Activated naive CD4-positive, alpha-beta T cell treated with anti-CD3 and anti-CD28 coated beads for 36 hours (primary cell): ENCODE results near the gene C11orf68. TPM values are rescaled to one million over a fixed set of nuclear protein-coding genes. Genes with fewer than 3 reads are reported as not detected.

Experiments
- CTCF ChIA-PET: fragments of 350-600 bp; sonication (Branson Sonifier 250); formaldehyde crosslinking; loops from one replicate; lab custom pipeline; 2021; ENCODE audit warnings: antibody characterized with exemption; lab: Charles Lee
- DNase-seq: peaks from one replicate; pipeline ENCODE4 v3.0.0-alpha.2; 2020
- H3K27ac Mint-ChIP-seq: one replicate; pipeline ENCODE4 v1.8.0; 2021; ENCODE audit warnings: mild to moderate bottlenecking, mixed read lengths
- H3K27me3 Mint-ChIP-seq: one replicate; pipeline ENCODE4 v1.8.0; 2021; ENCODE audit warnings: low read depth, mixed read lengths
- H3K36me3 Mint-ChIP-seq: one replicate; pipeline ENCODE4 v1.8.0; 2021; ENCODE audit warnings: low read depth, mixed read lengths
- H3K4me1 Mint-ChIP-seq: one replicate; pipeline ENCODE4 v1.8.0; 2021; ENCODE audit warnings: low read depth, mixed read lengths
- H3K4me3 Mint-ChIP-seq: one replicate; pipeline ENCODE4 v1.8.0; 2021; ENCODE audit warnings: mild to moderate bottlenecking, moderate library complexity, mixed read lengths
- H3K9me3 Mint-ChIP-seq: one replicate; pipeline ENCODE4 v1.8.0; 2021; ENCODE audit warnings: mixed read lengths
- intact Hi-C: fragments of 100-400 bp; cut with micrococcal nuclease; formaldehyde crosslinking; loops from one replicate; pipeline ENCODE4 v1.15.1; 2023
- total RNA-seq, 2 experiments: library from RNA; stranded (reverse); gene quantifications; one replicate each; pipeline ENCODE4 v1.2.3, GENCODE V29; 2021

Gene C11orf68
- total RNA-seq, 2 experiments from 2014 or later = 20.0 to 21.9 TPM

- Mint-ChIP-seq H3K4me1 (peaks cover 17% of the 10 kb centered on the region), H3K4me3 (peak overlapping the region; percentile 87), H3K27me3 (no peaks in the 10 kb centered on the region), H3K27ac (peak overlapping the region; percentile 82), H3K9me3 (no peaks in the 10 kb centered on the region), H3K36me3 (no peaks in the 10 kb centered on the region)
- intact Hi-C loops = loop anchor here (2.0 kb wide), 2 partner anchors 15 kb away; partner anchors contain the start of genes CFL1 and FIBP
- peak; percentile 98 for DNase-seq
- CTCF ChIA-PET = interaction anchor here (0.8 to 1.7 kb wide), 7 partner anchors 10 to 57 kb away, joined by 3 to 31 read pairs (median 7); partner anchors contain the start of genes FIBP and MUS81
These were observed 45.3 kb downstream of the C11orf68 start for GRCh38 chr11:65873318-65874156.

GRCh38 chr11:65872586-65873317 lies 46.1 kb downstream of the C11orf68 start, which contains the start of gene EFEMP2:
EFEMP2 (minus strand) TSS chr11:65872800; CDS start chr11:65872354, 446 bp downstream.
- no peak for DNase-seq
- Mint-ChIP-seq H3K4me3 (peak within 1 kb of the TSS; percentile 87), H3K9me3 (no peaks in the 10 kb centered on the region), H3K27me3 (no peaks in the 10 kb centered on the region), H3K4me1 (peaks cover 15% of the 10 kb centered on the region), H3K36me3 (no peaks in the 10 kb centered on the region), H3K27ac (peak within 1 kb of the TSS; percentile 82)
- intact Hi-C loops = loop anchor here (2.0 kb wide), 2 partner anchors 14 to 16 kb away; partner anchors contain the start of genes CFL1 and FIBP
- CTCF ChIA-PET = interaction anchor here (0.6 to 5.0 kb wide), 3 partner anchors 13 to 103 kb away, joined by 3 to 57 read pairs (median 22); partner anchors contain the start of genes FIBP and MUS81

GRCh38 chr11:65871811-65872548 lies 46.9 kb downstream of the C11orf68 start:
- no peak overlapping the region for H3K27ac Mint-ChIP-seq
- DNase-seq = no peak
- intact Hi-C loops = loop anchor here (2.0 kb wide), 2 partner anchors 13 to 17 kb away; partner anchors contain the start of genes CFL1 and FIBP
- CTCF ChIA-PET = interaction anchor here (0.6 to 5.0 kb wide), 7 partner anchors 9 to 439 kb away, joined by 3 to 57 read pairs (median 3); partner anchors contain the start of genes FIBP, KAT5 and MUS81
- peak overlapping the region; percentile 38 for H3K4me3 Mint-ChIP-seq
- H3K36me3 Mint-ChIP-seq = peaks cover 6% of the 10 kb centered on the region
- H3K27me3 Mint-ChIP-seq = no peaks in the 10 kb centered on the region
- no peaks in the 10 kb centered on the region for H3K9me3 Mint-ChIP-seq
- peaks cover 15% of the 10 kb centered on the region for H3K4me1 Mint-ChIP-seq

GRCh38 chr11:65870706-65871681 lies 47.9 kb downstream of the C11orf68 start:
- H3K4me1 Mint-ChIP-seq = peaks cover 11% of the 10 kb centered on the region
- no peak overlapping the region for H3K4me3 Mint-ChIP-seq
- H3K27me3 Mint-ChIP-seq = no peaks in the 10 kb centered on the region
- no peaks in the 10 kb centered on the region for H3K9me3 Mint-ChIP-seq
- CTCF ChIA-PET = interaction anchor here (0.8 to 5.0 kb wide), 7 partner anchors 8 to 440 kb away, joined by 3 to 57 read pairs (median 3); partner anchors contain the start of genes CCDC85B, FIBP, KAT5 and MUS81
- no peak overlapping the region for H3K27ac Mint-ChIP-seq
- H3K36me3 Mint-ChIP-seq = peaks cover 6% of the 10 kb centered on the region
- DNase-seq = no peak
- intact Hi-C loops = no loop called here

GRCh38 chr11:65870307-65870658 lies 48.6 kb downstream of the C11orf68 start:
- Mint-ChIP-seq H3K27me3 (no peaks in the 10 kb centered on the region), H3K4me3 (no peak overlapping the region), H3K27ac (no peak overlapping the region), H3K36me3 (peaks cover 6% of the 10 kb centered on the region), H3K4me1 (peaks cover 11% of the 10 kb centered on the region), H3K9me3 (no peaks in the 10 kb centered on the region)
- CTCF ChIA-PET = interaction anchor here (1.1 to 5.0 kb wide), 2 partner anchors 16 to 21 kb away, joined by 3 to 57 read pairs; partner anchors contain the start of genes CCDC85B and FIBP
- no peak for DNase-seq
- intact Hi-C loops = no loop called here

DNA sequence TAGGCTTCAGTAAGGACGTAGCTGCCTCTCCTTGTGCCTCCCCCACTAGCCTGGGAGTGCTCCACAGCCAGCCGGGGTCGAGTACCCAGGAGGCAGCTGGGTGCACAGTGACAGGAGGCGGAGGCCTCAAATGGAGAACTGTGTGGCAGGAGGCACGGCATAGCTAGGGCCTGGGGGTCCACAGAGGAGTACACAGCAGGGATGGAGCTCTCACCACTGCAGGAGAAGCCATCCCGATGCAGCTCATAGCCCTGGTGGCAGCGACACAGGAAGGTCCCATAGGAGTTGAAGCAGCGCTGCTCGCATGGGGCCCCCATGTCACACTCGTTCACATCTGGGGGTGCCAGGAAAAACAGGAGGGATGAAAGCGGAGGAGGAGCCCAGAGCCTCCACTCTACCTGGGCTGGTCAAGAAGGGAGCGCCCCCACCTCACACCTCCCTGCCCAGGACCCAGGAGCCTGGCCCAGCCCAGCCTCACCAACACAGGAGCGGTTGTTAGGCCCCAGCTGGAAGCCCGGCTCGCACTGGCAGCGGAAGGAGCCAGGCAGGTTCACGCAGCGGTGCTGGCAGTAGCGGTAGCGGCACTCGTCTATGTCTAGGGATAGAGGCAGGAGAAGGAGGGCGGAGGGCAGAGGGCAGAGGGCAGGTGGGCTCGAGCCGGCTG lies 49.1 kb downstream of the C11orf68 start:
- CTCF ChIA-PET = interaction anchor here (5.0 kb wide), 1 partner anchor 17 kb away, joined by 57 read pairs; the partner anchor contains the start of gene FIBP
- no peak overlapping the region for H3K4me3 Mint-ChIP-seq
- H3K4me1 Mint-ChIP-seq = peaks cover 11% of the 10 kb centered on the region
- peaks cover 10% of the 10 kb centered on the region for H3K36me3 Mint-ChIP-seq
- H3K27me3 Mint-ChIP-seq = no peaks in the 10 kb centered on the region
- intact Hi-C loops = no loop called here
- DNase-seq = no peak
- no peaks in the 10 kb centered on the region for H3K9me3 Mint-ChIP-seq
- no peak overlapping the region for H3K27ac Mint-ChIP-seq

GRCh38 chr11:65868907-65869306 lies 50.0 kb downstream of the C11orf68 start:
- no peaks in the 10 kb centered on the region for H3K27me3 Mint-ChIP-seq
- intact Hi-C loops = no loop called here
- no peak for DNase-seq
- no peak overlapping the region for H3K27ac Mint-ChIP-seq
- peaks cover 10% of the 10 kb centered on the region for H3K36me3 Mint-ChIP-seq
- H3K9me3 Mint-ChIP-seq = no peaks in the 10 kb centered on the region
- peaks cover 13% of the 10 kb centered on the region for H3K4me1 Mint-ChIP-seq
- CTCF ChIA-PET = interaction anchor here (1.1 to 5.0 kb wide), 3 partner anchors 9 to 120 kb away, joined by 3 to 57 read pairs (median 8); partner anchors contain the start of genes FIBP and MUS81
- H3K4me3 Mint-ChIP-seq = no peak overlapping the region

DNA sequence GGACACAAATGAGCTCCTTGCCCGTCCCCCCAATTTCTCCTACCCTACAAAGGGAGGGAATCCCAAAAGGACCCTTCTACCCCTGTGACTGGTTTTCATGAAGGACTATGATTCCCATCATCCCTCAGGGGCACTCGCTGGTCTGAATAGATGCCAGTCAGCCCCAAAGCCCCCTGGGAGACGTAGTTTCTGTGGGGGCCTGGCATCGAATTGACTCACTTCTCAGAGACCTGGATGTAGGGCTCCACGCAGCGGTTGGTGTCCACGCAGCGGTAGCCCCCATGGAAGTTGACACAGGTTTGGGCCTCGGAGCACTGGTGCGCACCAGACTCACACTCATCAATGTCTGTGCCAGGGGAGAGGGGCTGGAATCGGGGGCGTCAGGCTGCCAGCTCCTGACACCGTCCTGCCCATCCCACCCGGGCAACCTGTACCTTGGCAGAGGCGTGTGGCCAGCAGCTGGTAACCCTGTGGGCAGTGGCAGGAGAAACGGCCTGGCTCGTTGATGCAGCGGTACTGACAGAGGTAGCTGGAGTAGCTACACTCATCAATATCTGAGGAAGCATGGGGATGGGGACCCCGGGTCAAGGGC lies 50.7 kb downstream of the C11orf68 start:
- H3K9me3 Mint-ChIP-seq = no peaks in the 10 kb centered on the region
- H3K4me3 Mint-ChIP-seq = no peak overlapping the region
- no peak overlapping the region for H3K27ac Mint-ChIP-seq
- CTCF ChIA-PET = interaction anchor here (1.1 to 5.0 kb wide), 3 partner anchors 8 to 120 kb away, joined by 3 to 57 read pairs (median 8); partner anchors contain the start of genes FIBP and MUS81
- peak; percentile 36 for DNase-seq
- intact Hi-C loops = no loop called here
- H3K27me3 Mint-ChIP-seq = no peaks in the 10 kb centered on the region
- peaks cover 10% of the 10 kb centered on the region for H3K4me1 Mint-ChIP-seq
- H3K36me3 Mint-ChIP-seq = peaks cover 14% of the 10 kb centered on the region

DNA sequence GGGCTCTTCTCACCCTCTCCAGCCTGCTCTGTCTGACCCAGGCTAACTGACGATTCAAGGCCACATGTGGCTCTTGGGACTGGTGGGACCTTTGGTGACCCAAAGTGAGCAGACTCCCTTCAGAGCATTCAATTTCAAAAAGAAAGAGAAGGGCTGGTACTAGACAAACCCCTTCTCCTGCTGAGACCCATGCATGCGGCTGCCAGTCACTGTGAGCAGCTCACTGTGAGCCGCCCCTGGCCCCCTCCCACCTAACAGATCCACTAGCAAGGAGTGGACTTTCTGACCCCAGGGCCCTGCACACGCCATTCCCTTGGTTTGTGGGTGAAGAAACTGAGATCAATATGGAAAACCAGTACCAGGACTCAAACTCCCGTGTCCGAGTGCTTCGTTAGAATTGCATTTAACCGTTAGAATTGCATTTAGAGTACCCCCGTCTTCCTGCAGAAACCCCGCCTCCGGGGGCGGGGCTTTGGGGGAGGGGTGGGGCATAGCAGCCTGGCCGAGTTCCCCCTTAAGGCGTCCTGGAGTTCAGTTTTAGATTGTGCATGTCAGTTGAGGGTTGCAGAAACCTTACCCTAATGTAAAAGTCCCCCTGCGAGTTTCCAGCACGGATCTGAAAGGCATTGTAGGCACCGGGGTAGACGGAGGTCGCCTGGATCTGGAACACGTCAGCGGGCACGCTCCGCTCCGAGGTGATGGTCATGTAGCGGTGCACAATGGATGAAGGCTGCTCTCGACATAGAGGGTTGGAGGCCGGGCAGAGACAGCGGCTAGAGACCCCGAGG lies 51.4 kb downstream of the C11orf68 start:
- H3K9me3 Mint-ChIP-seq = no peaks in the 10 kb centered on the region
- H3K4me1 Mint-ChIP-seq = peaks cover 11% of the 10 kb centered on the region
- intact Hi-C loops = no loop called here
- no peak for DNase-seq
- peaks cover 18% of the 10 kb centered on the region for H3K36me3 Mint-ChIP-seq
- H3K27me3 Mint-ChIP-seq = no peaks in the 10 kb centered on the region
- CTCF ChIA-PET = interaction anchor here (3.2 kb wide), 1 partner anchor 17 kb away, joined by 15 read pairs; no protein-coding TSS in a partner anchor
- no peak overlapping the region for H3K4me3 Mint-ChIP-seq
- no peak overlapping the region for H3K27ac Mint-ChIP-seq
